ENCODE data around the gene HDAC4.

The HDAC4 gene

DNA sequence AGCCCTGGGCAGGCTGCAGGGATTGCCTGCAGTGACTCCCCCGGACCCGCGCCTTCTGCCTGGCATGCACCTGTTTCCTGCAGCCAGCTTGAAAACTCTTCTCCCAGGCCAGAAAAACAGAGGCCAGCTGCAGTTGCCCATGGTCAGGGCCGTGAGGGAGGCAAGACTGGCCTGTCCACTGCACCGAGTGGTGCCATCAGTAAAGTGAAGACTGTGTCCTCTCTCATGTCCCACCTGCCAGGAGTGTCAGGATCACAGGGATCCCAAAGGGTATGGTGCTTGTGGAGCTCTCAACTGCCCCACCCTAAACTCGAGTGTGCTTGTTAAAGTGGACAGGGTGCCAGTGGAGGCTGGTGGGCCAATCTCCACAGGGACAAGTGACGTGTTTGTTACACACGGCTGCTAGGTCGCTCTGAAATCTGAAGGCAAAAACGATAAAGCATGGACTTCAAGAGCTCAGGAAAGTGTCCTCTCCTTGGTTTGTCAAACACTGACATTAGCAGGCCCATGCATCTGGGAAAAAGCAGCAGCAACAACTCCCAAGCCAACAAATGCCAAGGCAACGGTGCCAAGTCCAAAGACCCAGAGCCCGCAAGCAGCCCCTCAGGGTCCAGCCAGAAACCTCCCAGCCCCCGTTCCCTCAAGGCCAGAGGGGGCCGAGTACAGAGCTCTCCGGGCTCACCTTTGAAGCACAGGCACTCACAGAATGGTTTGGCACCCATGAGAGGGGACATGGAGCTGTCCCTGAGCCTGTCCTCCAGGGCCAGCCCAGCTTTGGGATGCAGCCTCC is 213.2 kb downstream of the HDAC4 start:
- TF ChIP-seq EGR1 (IDR thresholded peaks at IDR 0.05), result no peak
- TF ChIP-seq FOXM1 (IDR thresholded peaks at IDR 0.05; ENCODE audit: borderline replicate concordance, low read depth), result no peak
- TF ChIP-seq, protein P1, sequence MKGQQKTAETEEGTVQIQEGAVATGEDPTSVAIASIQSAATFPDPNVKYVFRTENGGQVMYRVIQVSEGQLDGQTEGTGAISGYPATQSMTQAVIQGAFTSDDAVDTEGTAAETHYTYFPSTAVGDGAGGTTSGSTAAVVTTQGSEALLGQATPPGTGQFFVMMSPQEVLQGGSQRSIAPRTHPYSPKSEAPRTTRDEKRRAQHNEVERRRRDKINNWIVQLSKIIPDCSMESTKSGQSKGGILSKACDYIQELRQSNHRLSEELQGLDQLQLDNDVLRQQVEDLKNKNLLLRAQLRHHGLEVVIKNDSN (IDR thresholded peaks at IDR 0.05), result no peak
- TF ChIP-seq CREB1 (IDR thresholded peaks at IDR 0.05; ENCODE audit: low read depth), result no peak
- TF ChIP-seq, protein P2, sequence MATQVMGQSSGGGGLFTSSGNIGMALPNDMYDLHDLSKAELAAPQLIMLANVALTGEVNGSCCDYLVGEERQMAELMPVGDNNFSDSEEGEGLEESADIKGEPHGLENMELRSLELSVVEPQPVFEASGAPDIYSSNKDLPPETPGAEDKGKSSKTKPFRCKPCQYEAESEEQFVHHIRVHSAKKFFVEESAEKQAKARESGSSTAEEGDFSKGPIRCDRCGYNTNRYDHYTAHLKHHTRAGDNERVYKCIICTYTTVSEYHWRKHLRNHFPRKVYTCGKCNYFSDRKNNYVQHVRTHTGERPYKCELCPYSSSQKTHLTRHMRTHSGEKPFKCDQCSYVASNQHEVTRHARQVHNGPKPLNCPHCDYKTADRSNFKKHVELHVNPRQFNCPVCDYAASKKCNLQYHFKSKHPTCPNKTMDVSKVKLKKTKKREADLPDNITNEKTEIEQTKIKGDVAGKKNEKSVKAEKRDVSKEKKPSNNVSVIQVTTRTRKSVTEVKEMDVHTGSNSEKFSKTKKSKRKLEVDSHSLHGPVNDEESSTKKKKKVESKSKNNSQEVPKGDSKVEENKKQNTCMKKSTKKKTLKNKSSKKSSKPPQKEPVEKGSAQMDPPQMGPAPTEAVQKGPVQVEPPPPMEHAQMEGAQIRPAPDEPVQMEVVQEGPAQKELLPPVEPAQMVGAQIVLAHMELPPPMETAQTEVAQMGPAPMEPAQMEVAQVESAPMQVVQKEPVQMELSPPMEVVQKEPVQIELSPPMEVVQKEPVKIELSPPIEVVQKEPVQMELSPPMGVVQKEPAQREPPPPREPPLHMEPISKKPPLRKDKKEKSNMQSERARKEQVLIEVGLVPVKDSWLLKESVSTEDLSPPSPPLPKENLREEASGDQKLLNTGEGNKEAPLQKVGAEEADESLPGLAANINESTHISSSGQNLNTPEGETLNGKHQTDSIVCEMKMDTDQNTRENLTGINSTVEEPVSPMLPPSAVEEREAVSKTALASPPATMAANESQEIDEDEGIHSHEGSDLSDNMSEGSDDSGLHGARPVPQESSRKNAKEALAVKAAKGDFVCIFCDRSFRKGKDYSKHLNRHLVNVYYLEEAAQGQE (IDR thresholded peaks at IDR 0.05; ENCODE audit: low read depth), result no peak
- no peak for TF ChIP-seq TCF12 (IDR thresholded peaks at IDR 0.05; ENCODE audit: low read depth)
- TF ChIP-seq RAD21 (IDR thresholded peaks at IDR 0.05; ENCODE audit: low read depth), result no peak
- TF ChIP-seq EP300 (IDR thresholded peaks at IDR 0.05; ENCODE audit: borderline replicate concordance), result no peak
- no peak for TF ChIP-seq TAF1 (IDR thresholded peaks at IDR 0.05; ENCODE audit: low read depth)
- no peak for TF ChIP-seq ZBTB7A (IDR thresholded peaks at IDR 0.05; ENCODE audit: low read depth)
- TF ChIP-seq YY1 (IDR thresholded peaks at IDR 0.05; ENCODE audit: low read depth), result no peak
- no peak for TF ChIP-seq NFIC (IDR thresholded peaks at IDR 0.05)
- TF ChIP-seq TEAD4 (IDR thresholded peaks at IDR 0.05), result no peak
- no peak for TF ChIP-seq CEBPB (IDR thresholded peaks at IDR 0.05)

DNA sequence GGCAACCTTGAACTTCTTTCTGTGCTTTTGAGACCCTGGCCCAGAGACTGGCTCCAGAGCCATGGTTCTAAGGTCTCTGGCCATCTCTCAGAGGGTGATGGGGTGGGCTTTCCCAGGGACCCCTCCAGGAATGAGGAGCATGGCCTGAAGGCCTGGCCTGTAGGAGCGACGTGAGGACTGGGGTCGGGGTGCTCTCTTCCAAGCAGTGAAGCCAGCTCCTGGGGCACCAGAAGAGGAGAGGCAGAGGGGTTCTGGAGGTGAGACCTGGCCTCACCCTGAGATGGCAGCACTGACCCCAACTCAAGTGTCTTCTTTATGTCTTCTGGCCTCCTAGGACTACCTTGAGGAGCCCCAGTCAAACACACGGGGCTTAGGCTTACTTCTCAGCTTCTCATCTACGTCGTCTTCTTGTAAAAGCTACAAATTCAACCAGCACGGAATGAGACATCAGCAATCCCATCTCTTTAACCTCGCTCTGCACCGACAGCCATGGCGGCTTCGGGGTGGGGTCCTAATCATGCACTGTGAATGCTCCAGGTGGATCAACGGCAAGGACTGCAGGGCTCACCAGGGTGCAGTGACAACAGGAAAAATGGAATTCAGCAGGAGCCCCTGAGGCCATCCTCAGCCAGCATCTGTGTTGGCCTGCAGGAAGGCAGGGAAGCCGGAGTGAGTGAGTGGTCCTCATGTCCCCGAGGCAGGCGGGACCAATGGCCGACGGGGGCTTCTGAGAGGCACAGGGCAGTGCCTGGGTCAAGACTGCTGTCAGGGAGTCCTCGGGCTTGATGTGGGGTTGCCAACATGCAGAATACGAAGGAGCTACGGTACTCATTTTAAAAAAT is 214.1 kb downstream of the HDAC4 start:
- TF ChIP-seq YY1 (IDR thresholded peaks at IDR 0.05; ENCODE audit: low read depth), result no peak
- TF ChIP-seq, protein P3, sequence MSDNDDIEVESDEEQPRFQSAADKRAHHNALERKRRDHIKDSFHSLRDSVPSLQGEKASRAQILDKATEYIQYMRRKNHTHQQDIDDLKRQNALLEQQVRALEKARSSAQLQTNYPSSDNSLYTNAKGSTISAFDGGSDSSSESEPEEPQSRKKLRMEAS (IDR thresholded peaks at IDR 0.05), result no peak
- no peak for TF ChIP-seq EP300 (IDR thresholded peaks at IDR 0.05; ENCODE audit: borderline replicate concordance)
- no peak for TF ChIP-seq TCF12 (IDR thresholded peaks at IDR 0.05; ENCODE audit: low read depth)
- no peak for TF ChIP-seq NFIC (IDR thresholded peaks at IDR 0.05)
- no peak for TF ChIP-seq EGR1 (IDR thresholded peaks at IDR 0.05)
- TF ChIP-seq, protein P2 (IDR thresholded peaks at IDR 0.05; ENCODE audit: low read depth), result no peak
- TF ChIP-seq TEAD4 (IDR thresholded peaks at IDR 0.05), result no peak
- no peak for TF ChIP-seq FOXM1 (IDR thresholded peaks at IDR 0.05; ENCODE audit: borderline replicate concordance, low read depth)
- TF ChIP-seq CEBPB (IDR thresholded peaks at IDR 0.05), result no peak
- no peak for TF ChIP-seq CREB1 (IDR thresholded peaks at IDR 0.05; ENCODE audit: low read depth)
- TF ChIP-seq TAF1 (IDR thresholded peaks at IDR 0.05; ENCODE audit: low read depth), result no peak
- TF ChIP-seq ZBTB7A (IDR thresholded peaks at IDR 0.05; ENCODE audit: low read depth), result no peak

DNA sequence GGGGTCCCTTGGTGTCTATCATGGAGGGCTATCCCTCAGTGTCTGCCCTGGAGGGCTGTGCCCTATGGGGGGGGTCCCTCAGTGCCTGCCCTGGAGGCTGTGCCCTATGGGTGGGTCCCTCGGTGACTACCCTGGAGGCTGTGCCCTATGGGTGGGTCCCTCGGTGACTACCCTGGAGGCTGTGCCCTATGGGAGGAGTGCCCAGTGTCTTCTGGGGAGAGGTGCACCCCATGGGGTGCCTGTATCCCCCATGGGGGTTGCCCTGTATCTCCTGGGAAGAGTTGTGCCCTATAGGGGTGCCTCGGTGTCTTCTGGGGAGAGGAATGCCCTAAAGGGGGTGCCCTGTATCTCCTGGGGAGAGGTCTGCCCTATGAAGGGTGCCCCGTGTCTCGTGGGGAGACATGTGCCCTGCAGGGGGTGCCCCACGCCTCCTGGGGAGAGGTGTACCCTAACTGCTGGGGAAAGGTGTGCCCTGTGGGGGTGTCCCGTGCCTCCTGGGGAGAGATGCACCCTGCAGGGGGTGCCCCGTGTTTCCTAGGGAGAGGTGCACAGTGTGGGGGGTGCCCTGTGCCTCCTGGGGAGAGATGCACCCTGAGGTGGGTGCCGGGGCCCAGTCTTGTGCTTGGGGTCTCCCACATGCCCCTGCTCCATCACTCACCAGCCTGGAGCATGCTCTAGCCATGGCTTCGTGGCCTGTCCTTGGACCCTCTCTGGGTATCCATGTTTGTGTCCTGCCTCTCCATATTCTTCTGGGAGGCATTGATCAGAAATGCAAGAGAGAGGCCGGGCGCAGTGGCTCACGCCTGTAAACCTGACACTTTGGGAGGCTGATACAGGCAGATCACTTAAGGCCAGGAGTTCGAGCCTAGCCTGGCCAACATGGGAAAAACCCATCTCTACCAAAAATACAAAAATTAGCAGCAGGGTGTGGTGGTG is 215.6 kb downstream of the HDAC4 start:
- no peak for TF ChIP-seq FOXM1 (IDR thresholded peaks at IDR 0.05; ENCODE audit: borderline replicate concordance, low read depth)
- TF ChIP-seq, protein P1 (IDR thresholded peaks at IDR 0.05), result no peak

DNA sequence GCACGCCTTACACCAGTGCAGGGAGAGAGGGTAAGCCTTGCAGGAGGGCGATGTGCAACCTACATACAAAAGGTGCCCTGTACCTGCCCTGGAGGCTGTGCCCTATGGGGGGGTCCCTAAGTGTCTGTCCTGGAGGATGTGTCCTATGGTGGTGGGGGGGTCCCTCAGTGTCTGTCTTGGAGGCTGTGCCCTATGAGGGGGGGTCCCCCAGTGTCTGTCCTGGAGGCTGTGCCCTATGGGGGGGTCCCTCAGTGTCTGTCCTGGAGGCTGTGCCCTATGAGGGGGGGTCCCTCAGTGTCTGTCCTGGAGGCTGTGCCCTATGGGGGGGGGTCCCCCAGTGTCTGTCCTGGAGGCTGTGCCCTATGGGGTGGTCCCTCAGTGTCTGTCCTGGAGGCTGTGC is 216.6 kb downstream of the HDAC4 start:
- TF ChIP-seq NFIC (IDR thresholded peaks at IDR 0.05) (no peak), CEBPB (IDR thresholded peaks at IDR 0.05) (no peak), FOXM1 (IDR thresholded peaks at IDR 0.05; ENCODE audit: borderline replicate concordance, low read depth) (no peak), ZBTB7A (IDR thresholded peaks at IDR 0.05; ENCODE audit: low read depth) (no peak), CREB1 (IDR thresholded peaks at IDR 0.05; ENCODE audit: low read depth) (no peak), TEAD4 (IDR thresholded peaks at IDR 0.05) (no peak), RAD21 (IDR thresholded peaks at IDR 0.05; ENCODE audit: low read depth) (no peak), EGR1 (IDR thresholded peaks at IDR 0.05) (no peak), TAF1 (IDR thresholded peaks at IDR 0.05; ENCODE audit: low read depth) (no peak), EP300 (IDR thresholded peaks at IDR 0.05; ENCODE audit: borderline replicate concordance) (no peak), YY1 (IDR thresholded peaks at IDR 0.05; ENCODE audit: low read depth) (no peak), TCF12 (IDR thresholded peaks at IDR 0.05; ENCODE audit: low read depth) (no peak)
- TF ChIP-seq, protein P3 (IDR thresholded peaks at IDR 0.05), result no peak
- TF ChIP-seq, protein P2 (IDR thresholded peaks at IDR 0.05; ENCODE audit: low read depth), result no peak
- TF ChIP-seq, protein P1 (IDR thresholded peaks at IDR 0.05), result no peak

Measured in Ishikawa (cell line).